GM18499 (cell line): ENCODE results near the gene SAMD9L.

Experiments
- ATAC-seq: cut with Tn5 transposase; IDR thresholded peaks from one replicate; pipeline ENCODE4 v1.9.1; 2021; ENCODE audit warnings: moderate number of reproducible peaks; ENCODE audit not compliant: insufficient read depth, unreplicated experiment

SAMD9L gene

DNA sequence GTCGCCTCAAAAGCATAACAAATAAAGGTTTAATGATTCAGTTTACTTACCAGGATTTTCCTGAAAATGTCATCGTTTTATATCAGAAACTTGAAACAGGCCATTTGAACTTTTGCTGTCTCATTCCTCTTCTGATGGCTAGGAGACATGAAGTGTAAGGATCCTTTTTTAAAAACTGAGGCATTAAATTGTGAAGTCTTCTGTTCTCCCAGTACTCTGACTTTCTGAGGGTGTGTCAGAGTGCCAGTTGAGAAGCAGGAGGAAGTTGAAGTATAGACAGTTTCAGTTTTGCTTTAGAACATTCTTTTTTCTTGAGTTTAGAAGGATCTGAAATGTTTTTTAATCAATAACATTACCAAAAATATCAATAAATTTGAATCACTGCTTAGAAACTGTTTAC lies at the start of gene SAMD9L:
TSS of gene SAMD9L (minus strand) at position 242 of the 400 bp plus-strand sequence. CDS start 12,414 bp downstream, outside the sequence.
- ATAC-seq: no peak

DNA sequence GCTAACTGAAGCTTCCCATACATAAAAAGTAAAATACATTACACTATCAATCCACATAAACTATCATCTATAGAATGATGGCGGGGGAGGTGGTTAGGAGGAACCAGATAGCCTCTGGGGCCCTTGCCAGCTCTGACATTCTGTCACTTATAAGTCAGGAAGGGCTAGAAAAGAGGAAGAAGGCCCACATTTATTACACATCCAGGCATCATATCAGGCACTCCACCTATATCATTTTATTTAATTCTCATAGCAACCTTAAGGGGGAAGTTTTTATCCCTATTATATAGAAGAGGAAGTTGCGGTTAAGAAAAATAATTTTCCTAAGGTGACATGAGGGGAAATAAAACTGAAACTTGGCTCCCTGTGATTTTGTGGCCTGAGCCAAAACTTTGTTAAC lies 48.2 kb upstream of the SAMD9L start:
- ATAC-seq: no peak

DNA sequence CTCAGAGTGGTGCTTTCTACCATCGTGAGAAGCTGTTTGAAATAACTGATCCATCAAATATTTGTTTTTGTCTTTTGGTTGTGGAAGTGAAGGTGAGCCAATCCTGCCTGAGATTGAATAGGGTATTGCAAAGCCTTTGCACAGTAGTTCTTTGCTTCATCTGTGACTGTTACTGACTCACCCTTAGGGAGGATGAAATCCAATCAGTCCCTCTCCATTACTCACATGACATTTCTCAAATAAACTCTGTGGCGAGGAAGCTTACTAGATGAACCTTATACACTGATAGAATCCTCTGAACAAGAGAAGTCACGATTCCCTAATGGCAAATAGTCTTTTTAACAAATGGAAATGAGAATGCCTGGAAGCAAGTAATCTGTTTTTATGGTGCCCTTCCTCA lies 46.2 kb upstream of the SAMD9L start:
- no peak for ATAC-seq

DNA sequence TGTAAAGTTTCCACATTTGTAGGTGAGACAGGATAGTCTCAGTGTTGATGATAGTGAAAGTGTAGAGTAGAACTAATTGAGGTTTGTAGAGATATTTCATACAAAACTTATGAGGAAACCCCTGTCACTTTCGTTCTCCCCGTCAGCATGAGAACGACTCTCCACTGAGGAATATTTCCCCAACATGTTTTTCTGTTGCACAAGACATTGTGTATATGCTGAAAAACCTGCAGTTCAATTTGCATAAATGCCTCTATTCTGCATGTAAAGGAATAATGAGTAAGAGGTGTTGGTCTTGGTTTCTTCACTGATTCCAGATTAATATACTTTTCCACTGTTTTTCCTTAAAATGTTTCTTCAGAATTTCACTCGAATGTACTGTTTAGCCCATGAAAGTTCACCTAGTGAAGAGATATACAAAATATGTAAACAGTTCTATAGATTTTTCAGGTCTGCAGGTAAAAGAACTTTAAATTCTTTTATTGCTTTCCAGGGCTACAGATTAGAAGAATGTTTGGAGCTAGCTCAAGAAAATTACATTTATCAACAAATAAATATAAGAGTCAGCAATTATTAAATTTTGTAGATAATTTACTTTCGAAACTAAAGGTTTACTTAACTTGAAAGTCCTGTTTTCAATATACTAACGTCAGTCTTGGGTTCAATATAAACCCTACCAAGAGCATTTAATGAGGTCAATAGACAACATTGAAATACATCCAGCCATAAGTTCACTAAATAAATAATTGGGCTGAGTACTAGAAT lies 40.9 kb upstream of the SAMD9L start:
- ATAC-seq: no peak

DNA sequence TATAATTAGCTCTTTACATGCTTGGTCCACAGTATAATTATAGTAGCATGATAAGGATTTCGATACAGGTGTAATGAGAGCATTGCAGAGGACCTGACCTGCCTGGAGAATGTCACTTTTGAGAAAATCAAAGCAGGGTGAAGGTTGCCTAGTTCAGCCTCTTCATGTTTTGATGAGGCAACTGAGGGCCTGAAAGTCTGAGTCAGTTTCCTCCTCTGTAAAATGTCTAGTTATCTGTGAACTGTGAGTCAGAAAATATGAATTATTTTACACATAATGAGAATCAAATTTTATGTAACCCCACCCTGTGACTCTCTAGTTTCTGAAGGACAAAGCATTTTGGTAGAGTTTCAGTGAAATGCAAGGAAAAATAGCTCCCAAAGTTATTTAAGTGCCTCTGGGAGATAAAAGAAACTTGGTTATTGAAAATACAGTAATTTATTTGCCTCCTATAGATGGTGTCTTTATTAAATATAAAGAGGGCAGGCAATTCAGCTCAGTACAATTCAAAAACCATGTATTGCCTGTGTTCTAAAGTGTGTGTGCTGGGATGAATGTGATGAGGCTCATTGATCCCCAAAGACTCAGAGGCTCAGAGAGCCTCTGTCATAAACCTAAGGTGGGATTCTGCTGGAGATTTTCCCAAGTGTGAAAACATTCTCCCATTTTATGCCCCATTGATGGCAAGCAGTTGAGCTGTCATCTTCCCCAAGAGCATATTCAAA lies 37.3 kb upstream of the SAMD9L start:
- ATAC-seq: no peak

DNA sequence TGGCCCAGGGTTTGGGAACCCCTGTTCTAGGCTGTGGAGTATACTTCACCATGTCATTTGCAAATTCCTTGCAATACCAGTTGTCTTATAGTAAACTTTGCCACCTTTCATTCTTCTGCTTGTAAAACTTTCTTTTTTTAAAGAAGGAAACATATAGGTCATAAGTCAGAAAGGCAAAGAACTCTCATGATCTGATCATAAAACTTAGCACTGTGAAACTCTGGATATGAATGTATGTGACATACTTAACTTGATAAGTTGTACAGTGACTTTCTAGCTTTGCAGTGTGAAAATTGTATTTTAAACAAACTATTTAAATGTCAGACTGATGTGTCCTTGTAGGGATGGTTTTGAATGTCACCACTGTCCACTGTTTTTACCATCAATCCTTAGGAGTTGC lies 31.0 kb upstream of the SAMD9L start:
- no peak for ATAC-seq

DNA sequence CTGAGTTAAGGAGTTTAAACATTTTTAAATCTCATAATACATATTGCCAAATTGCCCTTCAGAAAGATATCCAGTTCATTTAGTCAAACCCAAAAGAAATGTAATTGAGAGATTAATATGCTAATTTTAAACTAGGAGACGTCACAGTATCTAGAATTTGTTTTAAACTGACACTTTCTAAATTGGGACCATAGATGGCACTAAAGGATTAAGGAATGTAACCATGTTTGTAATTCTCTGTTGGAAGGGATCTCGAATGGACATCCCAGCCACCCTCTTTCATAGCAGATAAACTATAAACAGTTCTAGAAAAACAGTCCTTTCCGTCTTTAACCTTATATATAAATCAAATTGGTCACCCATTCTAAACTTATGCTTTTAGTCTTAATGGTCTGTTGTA lies 30.0 kb upstream of the SAMD9L start:
- no peak for ATAC-seq

DNA sequence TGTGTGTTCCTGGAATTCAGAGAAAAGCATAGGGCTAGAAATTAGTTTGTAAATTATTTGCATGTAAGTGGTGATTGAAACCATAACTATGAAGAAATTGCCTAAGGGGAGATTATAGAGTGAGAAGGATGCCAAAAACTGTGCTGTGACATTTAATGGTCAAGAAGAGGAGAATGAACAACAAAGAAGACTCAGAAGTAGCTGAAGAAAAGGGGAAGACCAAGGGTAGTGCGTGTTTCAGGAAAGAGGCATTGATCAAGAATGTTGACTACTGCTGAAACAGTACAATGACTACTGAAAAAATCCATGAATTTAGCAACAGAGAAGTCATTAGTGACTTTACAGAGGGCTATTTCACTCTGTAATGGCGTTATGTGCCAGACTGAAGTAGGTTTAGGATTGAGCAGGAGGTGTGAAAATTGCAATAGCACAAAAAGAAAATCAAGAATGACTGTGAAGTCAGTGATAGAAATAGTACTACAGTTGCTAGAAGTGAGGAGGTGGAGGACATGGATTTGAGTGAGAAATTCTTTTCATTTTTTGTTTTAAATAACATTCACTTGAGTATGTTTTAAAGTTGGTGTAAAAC lies 28.9 kb upstream of the SAMD9L start:
- ATAC-seq: no peak

DNA sequence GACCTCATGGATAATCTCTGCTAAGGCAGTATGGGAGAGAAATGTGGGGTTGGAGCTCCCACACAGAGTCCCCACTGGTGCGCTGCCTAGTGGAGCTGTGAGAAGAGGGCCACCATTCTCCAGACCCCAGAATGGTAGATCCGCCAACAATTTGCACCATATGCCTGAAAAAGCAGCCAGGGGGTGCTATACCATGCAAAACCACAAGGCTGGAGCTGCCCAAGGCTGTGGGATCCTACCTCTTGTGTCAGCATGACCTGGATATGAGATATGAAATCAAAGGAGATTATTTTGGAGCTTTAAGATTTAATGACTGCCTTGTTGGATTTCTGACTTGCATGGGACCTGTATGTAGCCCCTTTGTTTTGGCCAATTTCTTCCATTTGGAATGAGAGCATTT lies 27.0 kb upstream of the SAMD9L start:
- ATAC-seq: no peak

DNA sequence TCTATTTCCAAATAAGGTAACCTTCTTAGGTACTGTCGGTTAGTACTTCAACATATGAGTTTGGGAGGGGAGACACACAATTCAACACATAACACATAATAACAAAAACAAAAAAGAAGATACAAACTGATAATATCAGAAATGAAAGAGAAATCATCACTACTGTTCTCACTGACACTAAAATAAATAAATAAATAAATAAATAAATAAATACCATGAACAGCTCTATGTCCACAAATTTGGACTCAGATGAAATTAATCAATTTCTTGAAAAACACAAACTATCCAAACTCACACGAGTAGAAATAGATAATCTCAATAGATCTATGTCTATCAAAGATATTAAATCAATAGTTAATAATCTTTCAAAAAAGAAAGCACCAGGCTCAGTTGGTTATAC lies 24.5 kb upstream of the SAMD9L start:
- ATAC-seq: no peak

DNA sequence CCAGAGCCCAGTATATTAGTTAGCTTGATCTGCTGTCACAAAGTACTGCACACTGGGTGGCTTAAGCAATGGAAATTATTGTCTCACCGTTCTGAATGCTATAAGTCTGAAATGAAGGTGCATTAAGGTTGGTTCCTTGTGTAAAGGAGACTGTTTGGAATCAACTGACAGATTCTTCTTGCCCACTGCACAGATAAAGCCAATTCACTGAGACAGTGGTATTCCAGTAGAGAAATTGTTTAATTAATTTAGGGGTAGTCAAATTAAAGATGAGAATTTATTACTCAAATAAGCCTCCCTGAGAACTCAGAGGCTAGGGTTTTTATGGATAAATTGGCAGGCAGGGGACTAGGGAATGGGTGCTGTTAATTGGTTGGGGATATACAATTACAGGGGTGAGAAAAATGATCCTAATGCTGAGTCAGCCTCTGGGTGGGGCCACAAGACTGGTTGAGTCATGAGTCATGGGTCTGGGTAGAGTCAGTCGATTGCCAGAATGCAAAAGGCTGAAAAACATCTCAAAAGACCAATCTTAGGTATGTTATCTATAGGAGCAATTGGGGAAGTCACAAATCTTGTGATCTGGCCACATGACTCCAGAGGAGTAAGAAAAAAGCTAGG lies 23.5 kb upstream of the SAMD9L start:
- ATAC-seq: no peak

DNA sequence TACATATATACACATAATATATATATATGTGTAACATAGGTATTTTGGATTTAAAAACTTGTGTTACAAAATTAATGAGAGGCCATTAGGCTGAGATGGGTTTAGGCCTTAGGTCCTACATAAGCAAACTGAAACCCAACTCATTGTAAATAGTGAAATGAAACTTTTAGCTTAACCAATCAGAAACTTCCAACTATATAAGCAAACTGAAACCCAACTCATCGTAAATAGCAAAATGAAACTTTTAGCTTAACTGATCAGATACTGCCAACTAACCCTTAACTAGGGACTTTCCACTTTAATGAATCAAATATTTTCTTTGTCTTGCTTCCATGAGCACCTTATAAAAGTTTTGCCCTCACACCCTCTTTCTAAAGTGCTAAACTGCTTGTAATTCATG lies 17.3 kb upstream of the SAMD9L start:
- peak; percentile 98 for ATAC-seq

DNA sequence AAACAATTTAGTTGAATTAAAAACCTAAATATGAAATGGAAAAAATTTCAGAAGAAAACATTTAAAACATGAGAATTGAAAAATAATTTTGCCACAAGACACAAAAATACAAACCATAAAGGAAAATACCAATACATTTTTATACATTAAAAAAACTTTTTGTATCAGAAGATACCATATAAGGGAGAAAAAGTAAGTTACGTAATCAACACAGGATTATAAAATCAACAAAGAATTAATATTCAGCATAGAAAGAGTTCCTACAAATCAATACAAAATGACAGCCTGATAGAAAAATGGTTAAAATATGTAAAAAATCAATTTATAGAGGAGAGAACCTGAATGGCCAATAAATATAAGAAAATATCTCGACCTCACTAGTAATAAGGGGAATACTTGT lies 16.6 kb upstream of the SAMD9L start:
- no peak for ATAC-seq

DNA sequence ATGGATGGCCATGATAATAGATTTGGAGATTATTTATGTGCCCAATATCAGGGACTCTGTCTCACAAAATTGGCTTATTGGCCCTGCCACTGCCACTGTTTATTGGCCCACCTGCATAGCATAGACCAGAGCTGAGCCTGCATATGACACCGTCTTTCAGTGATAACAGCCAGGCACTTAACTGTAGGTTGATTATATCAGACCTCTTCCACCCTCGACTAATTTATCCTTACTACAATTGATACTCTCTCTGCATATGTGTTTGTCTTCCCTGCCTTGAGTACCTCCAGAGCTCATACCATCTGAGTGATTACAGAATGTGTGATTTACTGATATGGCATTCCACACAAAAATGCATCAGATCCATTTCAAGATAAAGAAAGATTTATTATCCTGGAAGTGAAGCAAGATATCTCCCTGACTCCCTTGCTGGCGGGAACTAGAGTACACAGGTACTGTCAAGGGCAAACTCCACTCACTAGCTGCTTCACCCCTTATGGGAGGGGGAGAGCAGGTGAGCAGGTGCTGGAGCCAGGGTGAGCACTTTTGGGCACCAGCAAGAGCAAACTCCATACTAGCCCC lies 13.1 kb upstream of the SAMD9L start:
- ATAC-seq: no peak

DNA sequence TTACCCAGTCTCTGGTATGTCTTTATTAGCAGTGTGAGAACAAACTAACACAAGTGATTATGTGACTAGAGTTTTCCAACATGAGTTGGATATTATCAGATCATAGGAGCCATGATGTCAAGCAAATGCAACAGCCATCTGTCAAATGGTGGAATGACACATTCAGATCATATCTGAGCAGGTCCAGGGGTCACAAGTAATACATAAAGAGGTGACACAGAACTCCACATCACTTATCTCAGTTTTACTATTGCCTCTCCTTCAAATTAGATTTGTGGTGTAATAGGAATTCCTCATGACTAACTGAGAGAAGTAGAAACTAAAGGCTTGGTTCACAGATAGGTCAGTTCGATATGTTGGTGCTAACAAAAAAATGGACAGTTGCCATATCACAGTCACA lies 12.2 kb upstream of the SAMD9L start:
- no peak for ATAC-seq

DNA sequence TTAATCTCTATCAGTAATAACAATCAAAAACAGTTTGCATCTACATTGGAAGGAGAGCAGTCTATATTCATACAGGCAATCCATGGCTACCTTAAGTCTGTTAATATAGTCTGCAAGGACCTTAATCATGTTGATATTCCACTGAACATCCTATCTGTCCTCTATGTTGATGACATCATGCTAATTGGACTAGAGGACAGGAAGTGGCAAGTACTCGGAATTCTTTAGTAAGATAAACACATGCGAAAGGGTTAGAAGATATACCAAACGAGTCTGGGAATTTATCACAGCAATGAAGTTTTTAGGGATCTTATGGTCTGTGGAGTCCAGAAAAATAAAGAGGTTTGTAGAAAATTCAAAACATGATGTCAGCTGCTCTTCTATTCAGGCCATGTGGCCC lies 11.3 kb upstream of the SAMD9L start:
- ATAC-seq: no peak

DNA sequence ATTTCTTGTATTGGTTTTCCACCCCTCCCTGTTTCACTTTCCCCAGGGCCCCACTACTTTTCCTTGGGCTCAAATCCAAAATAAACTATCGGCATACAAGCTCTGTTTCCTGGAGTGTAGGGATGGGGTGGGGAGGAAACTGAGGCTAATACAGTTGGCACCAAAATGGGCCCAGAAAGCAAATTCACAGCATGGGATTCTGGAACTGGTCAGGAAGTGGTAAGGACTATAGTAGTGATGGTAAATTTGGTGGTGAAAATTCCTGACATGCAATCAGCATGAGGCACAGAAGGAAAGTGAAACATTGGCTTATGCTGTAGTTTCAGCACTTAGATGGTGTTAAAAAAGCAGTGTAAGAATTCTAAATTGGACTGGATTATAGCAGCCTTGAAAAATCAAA lies 8.7 kb upstream of the SAMD9L start:
- ATAC-seq: no peak

DNA sequence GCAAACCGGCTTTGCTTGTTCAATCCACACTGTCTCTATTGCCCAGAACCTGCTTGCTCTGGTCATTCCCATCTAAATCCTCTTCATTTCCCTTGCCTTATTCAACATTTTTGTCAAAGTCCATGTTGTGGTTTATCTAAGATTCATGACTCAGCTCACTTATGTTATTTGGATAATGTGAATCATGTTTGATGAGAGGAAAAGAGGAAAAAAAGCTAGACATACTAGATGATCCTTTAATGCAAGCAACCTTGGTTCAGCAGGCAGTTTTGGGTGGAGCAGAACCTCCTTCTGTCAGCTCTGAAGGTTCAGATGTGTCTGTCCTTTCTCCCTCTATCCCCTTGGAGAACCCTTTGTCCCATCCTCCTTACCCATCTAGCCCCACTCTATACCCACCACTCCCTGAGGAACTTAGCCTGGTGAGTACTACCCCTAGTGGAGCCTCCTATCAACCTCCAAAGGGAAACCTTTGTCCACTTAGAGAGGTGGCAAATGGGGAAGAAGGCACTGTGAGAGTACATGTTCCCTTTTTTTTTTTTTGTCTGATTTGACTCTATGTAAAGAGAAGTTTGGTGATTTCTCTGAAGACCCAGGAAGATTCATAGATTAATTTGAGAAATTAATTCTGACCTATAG lies 2.1 kb upstream of the SAMD9L start:
- ATAC-seq: no peak

DNA sequence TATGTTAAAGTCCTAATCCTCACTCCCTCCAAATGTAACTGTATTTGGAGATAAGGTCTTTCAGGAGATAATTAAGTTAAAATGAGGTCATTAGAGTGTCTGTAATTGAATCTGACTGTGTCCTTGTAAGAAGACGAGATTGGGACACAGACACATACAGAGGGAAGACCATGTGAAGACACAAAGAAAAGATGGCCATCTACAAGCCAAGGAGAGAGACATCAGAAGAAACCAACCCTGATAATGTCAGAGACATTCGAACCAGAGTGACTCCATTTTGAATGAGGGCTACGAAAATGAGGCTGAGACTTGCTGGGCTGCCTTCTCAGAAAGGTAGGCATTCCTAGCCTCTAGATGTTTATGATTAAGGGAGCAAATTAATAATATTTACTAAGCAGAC lies 542 bp upstream of the SAMD9L start:
- ATAC-seq: no peak

DNA sequence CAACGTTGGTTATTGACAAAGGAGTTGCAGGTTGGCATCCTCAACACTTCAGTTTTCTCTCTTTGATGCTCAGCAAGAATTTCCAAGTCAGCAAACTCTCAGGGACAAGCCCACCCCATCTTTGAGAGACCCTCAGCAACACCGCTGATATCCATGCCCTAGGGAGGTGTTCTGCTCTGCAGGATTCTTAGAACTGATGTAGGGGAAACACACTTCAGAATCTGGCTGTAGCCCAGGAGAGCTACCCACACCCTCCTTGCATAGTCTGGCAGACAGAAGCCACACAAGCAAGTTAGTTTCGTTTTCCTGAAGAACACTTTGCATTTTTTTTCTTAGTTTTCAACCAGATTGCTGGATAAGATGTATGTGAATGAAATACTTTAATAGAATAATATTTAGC lies 822 bp downstream of the SAMD9L start:
- ATAC-seq: peak; percentile 73
